HEK293 (cell line): ENCODE measurements around the gene NINJ2.

Experiments used
- CTCF ChIA-PET: fragments of 350-600 bp; formaldehyde crosslinking; extraction: SDS; loops from one replicate; lab custom pipeline; 2021; ENCODE audit warnings: antibody characterized with exemption; lab: Yijun Ruan, JAX
- POLR2A ChIA-PET: fragments of 300-600 bp; formaldehyde crosslinking; extraction: SDS; loops from one replicate; lab custom pipeline; 2020; ENCODE audit warnings: antibody characterized with exemption, inconsistent platforms; lab: Yijun Ruan, JAX
- H3K27ac ChIP-seq: fragments of 200-500 bp; sonication (Bioruptor generic); 2 replicates; pipeline ENCODE4 v1.5.1; 2014; ENCODE audit warnings: low read depth, low read length, control low read depth, inconsistent platforms; ENCODE audit errors: extremely low read depth
- H3K36me3 ChIP-seq, 2 experiments: fragments of 200-500 bp in 1 of 2; sonication (Bioruptor generic) in 1 of 2; 1 replicate in 1 of 2; 2 replicates in 1 of 2; pipeline ENCODE4 v1.5.1; 2014 to 2017; ENCODE audit warnings: inconsistent platforms in 2 of 2, low read length in 2 of 2; ENCODE audit not compliant: control insufficient read depth in 2 of 2, insufficient read depth in 1 of 2
- H3K4me1 ChIP-seq: fragments of 200-500 bp; sonication (Bioruptor generic); 2 replicates; pipeline ENCODE4 v1.5.1; 2014; ENCODE audit warnings: mild to moderate bottlenecking, low read length, inconsistent platforms; ENCODE audit not compliant: control insufficient read depth, insufficient read depth
- H3K4me3 ChIP-seq: 2 replicates; pipeline ENCODE4 v1.5.1; 2011; ENCODE audit warnings: low read depth, mild to moderate bottlenecking, control low read depth, low read length, moderate library complexity
- H3K9me3 ChIP-seq: fragments of 200-500 bp; sonication (Bioruptor generic); 2 replicates; pipeline ENCODE4 v1.5.1; 2014; ENCODE audit warnings: low read depth, low read length, inconsistent platforms; ENCODE audit not compliant: control insufficient read depth, insufficient read depth
- SCRT1 ChIP-seq: fragments of 450-650 bp; formaldehyde crosslinking; IDR thresholded peaks from 2 replicates; pipeline ENCODE4 v1.5.1; 2016; ENCODE audit warnings: missing biosample characterization, missing genetic modification characterization, borderline replicate concordance
- YY2 ChIP-seq: fragments of 450-650 bp; formaldehyde crosslinking; IDR thresholded peaks from 2 replicates; pipeline ENCODE4 v1.5.1; 2016; ENCODE audit warnings: missing biosample characterization, missing genetic modification characterization
- ZEB2 ChIP-seq: fragments of 450-650 bp; formaldehyde crosslinking; IDR thresholded peaks from 2 replicates; pipeline ENCODE4 v1.5.1; 2016; ENCODE audit warnings: missing biosample characterization, missing genetic modification characterization
- ZFP69B ChIP-seq: fragments of 450-650 bp; formaldehyde crosslinking; IDR thresholded peaks from 2 replicates; pipeline ENCODE4 v1.5.1; 2016; ENCODE audit warnings: missing biosample characterization, missing genetic modification characterization
- ZNF114 ChIP-seq: fragments of 450-650 bp; formaldehyde crosslinking; IDR thresholded peaks from 2 replicates; pipeline ENCODE4 v1.5.0; 2017; ENCODE audit warnings: missing biosample characterization, missing genetic modification characterization
- ZNF140 ChIP-seq: fragments of 450-650 bp; formaldehyde crosslinking; IDR thresholded peaks from 2 replicates; pipeline ENCODE4 v1.5.1; 2016; ENCODE audit warnings: missing biosample characterization, missing genetic modification characterization
- ZNF184 ChIP-seq: fragments of 450-650 bp; IDR thresholded peaks from 2 replicates; pipeline ENCODE4 v1.5.1; 2018; ENCODE audit warnings: missing biosample characterization, mild to moderate bottlenecking, missing genetic modification characterization
- ZNF366 ChIP-seq: fragments of 450-650 bp; formaldehyde crosslinking; conservative IDR thresholded peaks from 2 replicates; pipeline ENCODE4 v1.5.1; 2016; ENCODE audit warnings: missing biosample characterization, missing genetic modification characterization
- ZNF48 ChIP-seq: fragments of 450-650 bp; formaldehyde crosslinking; IDR thresholded peaks from 2 replicates; pipeline ENCODE4 v1.5.1; 2016; ENCODE audit warnings: missing biosample characterization, missing genetic modification characterization
- ZXDB ChIP-seq: fragments of 450-650 bp; formaldehyde crosslinking; IDR thresholded peaks from 2 replicates; pipeline ENCODE4 v1.5.1; 2016; ENCODE audit warnings: missing biosample characterization, missing genetic modification characterization
- TF ChIP-seq, protein P1 (sequence below): fragments of 450-650 bp; formaldehyde crosslinking; IDR thresholded peaks from 2 replicates; pipeline ENCODE4 v1.5.0; 2017; ENCODE audit warnings: missing biosample characterization, missing genetic modification characterization, borderline replicate concordance
- TF ChIP-seq, protein P2 (sequence below): fragments of 450-650 bp; formaldehyde crosslinking; IDR thresholded peaks from 2 replicates; pipeline ENCODE4 v1.5.1; 2016; ENCODE audit warnings: missing biosample characterization, missing genetic modification characterization, borderline replicate concordance
- TF ChIP-seq, protein P3 (sequence below): fragments of 450-650 bp; formaldehyde crosslinking; IDR thresholded peaks from 2 replicates; pipeline ENCODE4 v1.5.1; 2017; ENCODE audit warnings: missing biosample characterization, missing genetic modification characterization
- TF ChIP-seq, protein P4 (sequence below): fragments of 450-650 bp; formaldehyde crosslinking; IDR thresholded peaks from 2 replicates; pipeline ENCODE4 v1.5.1; 2016; ENCODE audit warnings: missing biosample characterization, missing genetic modification characterization

NINJ2 gene

DNA sequence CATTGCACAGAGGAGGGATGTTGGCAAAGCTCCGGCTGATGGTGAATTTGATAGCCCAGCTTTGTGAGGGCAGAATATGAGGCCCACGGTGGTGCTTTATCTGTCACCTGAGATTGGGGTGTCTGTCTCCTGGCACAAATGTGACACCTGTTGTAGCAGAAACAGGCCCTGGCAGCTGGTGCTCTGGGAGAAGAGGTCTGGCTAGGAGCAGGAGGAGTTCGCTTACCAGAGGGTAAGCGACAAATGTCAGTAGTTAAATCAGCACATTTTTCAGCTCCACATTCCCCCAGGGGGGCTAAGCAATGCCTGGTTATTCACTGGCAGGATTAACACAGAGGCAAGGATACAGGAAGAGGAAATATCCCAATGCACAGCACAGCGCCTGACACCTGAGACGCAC lies 132.4 kb downstream of the NINJ2 start:
- TF ChIP-seq ZNF184 (tag by site-specific recombination) (no peak), ZXDB (no peak), ZFP69B (tag by site-specific recombination) (no peak), YY2 (tag by site-specific recombination) (no peak), SCRT1 (tag by site-specific recombination) (no peak), ZNF140 (tag by site-specific recombination) (no peak), ZNF114 (tag by site-specific recombination) (no peak), ZNF48 (tag by site-specific recombination) (no peak), ZNF366 (no peak)
- TF ChIP-seq, protein P1, sequence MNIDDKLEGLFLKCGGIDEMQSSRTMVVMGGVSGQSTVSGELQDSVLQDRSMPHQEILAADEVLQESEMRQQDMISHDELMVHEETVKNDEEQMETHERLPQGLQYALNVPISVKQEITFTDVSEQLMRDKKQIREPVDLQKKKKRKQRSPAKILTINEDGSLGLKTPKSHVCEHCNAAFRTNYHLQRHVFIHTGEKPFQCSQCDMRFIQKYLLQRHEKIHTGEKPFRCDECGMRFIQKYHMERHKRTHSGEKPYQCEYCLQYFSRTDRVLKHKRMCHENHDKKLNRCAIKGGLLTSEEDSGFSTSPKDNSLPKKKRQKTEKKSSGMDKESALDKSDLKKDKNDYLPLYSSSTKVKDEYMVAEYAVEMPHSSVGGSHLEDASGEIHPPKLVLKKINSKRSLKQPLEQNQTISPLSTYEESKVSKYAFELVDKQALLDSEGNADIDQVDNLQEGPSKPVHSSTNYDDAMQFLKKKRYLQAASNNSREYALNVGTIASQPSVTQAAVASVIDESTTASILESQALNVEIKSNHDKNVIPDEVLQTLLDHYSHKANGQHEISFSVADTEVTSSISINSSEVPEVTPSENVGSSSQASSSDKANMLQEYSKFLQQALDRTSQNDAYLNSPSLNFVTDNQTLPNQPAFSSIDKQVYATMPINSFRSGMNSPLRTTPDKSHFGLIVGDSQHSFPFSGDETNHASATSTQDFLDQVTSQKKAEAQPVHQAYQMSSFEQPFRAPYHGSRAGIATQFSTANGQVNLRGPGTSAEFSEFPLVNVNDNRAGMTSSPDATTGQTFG (tag by site-specific recombination): no peak
- TF ChIP-seq, protein P2, sequence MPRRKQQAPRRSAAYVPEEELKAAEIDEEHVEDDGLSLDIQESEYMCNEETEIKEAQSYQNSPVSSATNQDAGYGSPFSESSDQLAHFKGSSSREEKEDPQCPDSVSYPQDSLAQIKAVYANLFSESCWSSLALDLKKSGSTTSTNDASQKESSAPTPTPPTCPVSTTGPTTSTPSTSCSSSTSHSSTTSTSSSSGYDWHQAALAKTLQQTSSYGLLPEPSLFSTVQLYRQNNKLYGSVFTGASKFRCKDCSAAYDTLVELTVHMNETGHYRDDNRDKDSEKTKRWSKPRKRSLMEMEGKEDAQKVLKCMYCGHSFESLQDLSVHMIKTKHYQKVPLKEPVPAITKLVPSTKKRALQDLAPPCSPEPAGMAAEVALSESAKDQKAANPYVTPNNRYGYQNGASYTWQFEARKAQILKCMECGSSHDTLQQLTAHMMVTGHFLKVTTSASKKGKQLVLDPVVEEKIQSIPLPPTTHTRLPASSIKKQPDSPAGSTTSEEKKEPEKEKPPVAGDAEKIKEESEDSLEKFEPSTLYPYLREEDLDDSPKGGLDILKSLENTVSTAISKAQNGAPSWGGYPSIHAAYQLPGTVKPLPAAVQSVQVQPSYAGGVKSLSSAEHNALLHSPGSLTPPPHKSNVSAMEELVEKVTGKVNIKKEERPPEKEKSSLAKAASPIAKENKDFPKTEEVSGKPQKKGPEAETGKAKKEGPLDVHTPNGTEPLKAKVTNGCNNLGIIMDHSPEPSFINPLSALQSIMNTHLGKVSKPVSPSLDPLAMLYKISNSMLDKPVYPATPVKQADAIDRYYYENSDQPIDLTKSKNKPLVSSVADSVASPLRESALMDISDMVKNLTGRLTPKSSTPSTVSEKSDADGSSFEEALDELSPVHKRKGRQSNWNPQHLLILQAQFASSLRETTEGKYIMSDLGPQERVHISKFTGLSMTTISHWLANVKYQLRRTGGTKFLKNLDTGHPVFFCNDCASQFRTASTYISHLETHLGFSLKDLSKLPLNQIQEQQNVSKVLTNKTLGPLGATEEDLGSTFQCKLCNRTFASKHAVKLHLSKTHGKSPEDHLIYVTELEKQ (tag by site-specific recombination): no peak
- TF ChIP-seq, protein P3, sequence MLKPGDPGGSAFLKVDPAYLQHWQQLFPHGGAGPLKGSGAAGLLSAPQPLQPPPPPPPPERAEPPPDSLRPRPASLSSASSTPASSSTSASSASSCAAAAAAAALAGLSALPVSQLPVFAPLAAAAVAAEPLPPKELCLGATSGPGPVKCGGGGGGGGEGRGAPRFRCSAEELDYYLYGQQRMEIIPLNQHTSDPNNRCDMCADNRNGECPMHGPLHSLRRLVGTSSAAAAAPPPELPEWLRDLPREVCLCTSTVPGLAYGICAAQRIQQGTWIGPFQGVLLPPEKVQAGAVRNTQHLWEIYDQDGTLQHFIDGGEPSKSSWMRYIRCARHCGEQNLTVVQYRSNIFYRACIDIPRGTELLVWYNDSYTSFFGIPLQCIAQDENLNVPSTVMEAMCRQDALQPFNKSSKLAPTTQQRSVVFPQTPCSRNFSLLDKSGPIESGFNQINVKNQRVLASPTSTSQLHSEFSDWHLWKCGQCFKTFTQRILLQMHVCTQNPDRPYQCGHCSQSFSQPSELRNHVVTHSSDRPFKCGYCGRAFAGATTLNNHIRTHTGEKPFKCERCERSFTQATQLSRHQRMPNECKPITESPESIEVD: no peak
- TF ChIP-seq, protein P4, sequence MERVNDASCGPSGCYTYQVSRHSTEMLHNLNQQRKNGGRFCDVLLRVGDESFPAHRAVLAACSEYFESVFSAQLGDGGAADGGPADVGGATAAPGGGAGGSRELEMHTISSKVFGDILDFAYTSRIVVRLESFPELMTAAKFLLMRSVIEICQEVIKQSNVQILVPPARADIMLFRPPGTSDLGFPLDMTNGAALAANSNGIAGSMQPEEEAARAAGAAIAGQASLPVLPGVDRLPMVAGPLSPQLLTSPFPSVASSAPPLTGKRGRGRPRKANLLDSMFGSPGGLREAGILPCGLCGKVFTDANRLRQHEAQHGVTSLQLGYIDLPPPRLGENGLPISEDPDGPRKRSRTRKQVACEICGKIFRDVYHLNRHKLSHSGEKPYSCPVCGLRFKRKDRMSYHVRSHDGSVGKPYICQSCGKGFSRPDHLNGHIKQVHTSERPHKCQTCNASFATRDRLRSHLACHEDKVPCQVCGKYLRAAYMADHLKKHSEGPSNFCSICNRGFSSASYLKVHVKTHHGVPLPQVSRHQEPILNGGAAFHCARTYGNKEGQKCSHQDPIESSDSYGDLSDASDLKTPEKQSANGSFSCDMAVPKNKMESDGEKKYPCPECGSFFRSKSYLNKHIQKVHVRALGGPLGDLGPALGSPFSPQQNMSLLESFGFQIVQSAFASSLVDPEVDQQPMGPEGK (tag by site-specific recombination): no peak
- Histone ChIP-seq H3K27ac (no peak overlapping the region), H3K9me3 (no peaks in the 10 kb centered on the region), H3K4me3 (no peak overlapping the region), H3K4me1 (no peaks in the 10 kb centered on the region), H3K36me3 (no peaks in the 10 kb centered on the region)
- CTCF ChIA-PET: interaction anchor here (0.5 to 3.7 kb wide), 5 partner anchors 10 to 88 kb away, joined by 3 to 11 read pairs (median 4); no protein-coding TSS in a partner anchor
- POLR2A ChIA-PET: no interaction called here

DNA sequence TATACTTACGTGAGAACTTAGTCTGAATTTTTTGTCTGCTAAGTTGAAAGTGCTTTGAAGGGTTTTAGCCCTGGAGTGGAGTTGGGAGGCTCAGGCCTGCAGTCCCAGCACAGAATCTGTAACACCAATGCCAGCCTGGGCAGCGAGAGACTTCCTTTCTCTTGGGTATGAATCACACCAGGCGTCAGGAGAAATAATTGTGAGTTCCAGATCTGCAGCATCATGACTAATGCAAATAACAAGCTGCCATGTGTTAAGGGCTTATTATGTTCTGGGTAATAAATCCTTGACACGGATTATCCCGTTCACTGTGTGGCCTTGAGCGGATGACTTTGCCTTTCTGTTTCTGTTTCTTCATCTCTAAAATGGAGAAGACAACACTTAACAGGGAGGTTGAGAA lies 132.9 kb downstream of the NINJ2 start:
- H3K27ac ChIP-seq: no peak overlapping the region
- ChIA-PET POLR2A (no interaction called here), CTCF (interaction anchor here (0.5 to 3.7 kb wide), 6 partner anchors 10 to 88 kb away, joined by 3 to 11 read pairs (median 4); no protein-coding TSS in a partner anchor)
- H3K4me3 ChIP-seq: no peak overlapping the region
- H3K4me1 ChIP-seq: no peaks in the 10 kb centered on the region
- H3K9me3 ChIP-seq: no peaks in the 10 kb centered on the region
- H3K36me3 ChIP-seq: no peaks in the 10 kb centered on the region
- no peak for TF ChIP-seq ZEB2 (tag by site-specific recombination)
